ENCODE data around the gene KXD1.
"Not testable (repeated sequence)": the region's sequence is repeated elsewhere in the genome, so short reads cannot be mapped to it uniquely, and the experiment has no call there.

The KXD1 gene

GRCh38 chr19:18557411-18558201, at the start of gene KXD1:
Gene KXD1 (plus strand): TSS chr19:18557870. CDS start chr19:18562057, 4,187 bp downstream.
- DNase-seq = peak; percentile 96

DNA sequence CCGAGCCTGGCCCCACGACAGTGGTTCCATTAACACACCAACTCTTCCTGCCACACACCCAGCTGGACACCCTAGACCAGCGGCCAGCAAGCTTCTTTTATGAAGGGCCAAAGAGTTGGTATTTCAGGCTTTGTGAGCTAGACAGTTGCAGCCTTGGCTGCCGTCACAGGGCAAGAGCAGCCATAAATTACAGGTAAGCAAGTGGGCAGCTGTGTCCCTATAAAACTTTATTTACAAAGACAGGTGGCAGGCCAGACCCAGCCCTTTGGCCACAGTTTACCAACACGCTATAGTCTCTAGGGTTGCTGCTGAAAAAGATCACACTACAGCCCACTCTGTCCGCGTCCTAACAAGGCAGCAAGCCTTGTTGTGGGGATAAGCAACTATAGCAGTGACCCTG, 49.1 kb upstream of the KXD1 start:
- no peak for DNase-seq

DNA sequence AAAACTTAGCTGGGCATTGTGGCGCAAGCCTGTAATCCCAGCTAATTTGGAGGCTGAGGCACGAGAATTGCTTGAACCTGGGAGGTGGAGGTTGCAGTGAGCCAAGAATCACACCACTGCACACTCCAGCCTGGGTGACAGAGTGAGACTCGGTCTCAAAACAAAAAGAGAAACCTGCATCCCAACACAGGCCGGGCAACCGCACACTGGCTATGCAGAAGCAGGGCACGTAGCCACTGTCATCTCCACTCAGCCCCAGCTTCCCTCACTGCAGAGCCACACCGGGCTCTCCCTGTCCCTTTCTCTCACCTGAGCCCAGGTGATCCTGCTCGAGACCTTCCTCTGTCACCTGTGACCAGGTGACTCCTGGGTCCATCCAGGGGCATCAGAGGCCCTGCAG, 47.5 kb upstream of the KXD1 start:
- DNase-seq = no peak

DNA sequence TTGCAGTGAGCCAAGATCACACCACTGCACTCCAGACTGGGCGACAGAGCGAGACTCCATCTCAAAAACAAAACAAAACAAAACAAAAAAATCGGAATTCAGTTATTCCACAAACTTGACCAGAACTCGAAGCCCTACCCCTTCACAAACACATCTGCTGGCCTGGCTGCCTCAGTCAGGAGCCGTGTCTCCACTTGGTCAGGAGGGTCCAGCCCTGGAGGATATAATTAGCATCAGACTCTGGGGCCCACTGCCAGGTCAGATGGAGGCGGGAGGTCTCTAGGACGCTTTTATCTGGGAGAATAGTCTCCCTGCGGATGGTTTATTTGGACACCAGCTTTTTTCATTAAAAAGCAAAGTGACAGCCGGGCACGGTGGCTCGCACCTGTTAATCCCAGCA, 43.8 kb upstream of the KXD1 start:
- no peak for DNase-seq

- DNase-seq = no peak
Measured at GRCh38 chr19:18514800-18515682, 42.6 kb upstream of the KXD1 start.

DNA sequence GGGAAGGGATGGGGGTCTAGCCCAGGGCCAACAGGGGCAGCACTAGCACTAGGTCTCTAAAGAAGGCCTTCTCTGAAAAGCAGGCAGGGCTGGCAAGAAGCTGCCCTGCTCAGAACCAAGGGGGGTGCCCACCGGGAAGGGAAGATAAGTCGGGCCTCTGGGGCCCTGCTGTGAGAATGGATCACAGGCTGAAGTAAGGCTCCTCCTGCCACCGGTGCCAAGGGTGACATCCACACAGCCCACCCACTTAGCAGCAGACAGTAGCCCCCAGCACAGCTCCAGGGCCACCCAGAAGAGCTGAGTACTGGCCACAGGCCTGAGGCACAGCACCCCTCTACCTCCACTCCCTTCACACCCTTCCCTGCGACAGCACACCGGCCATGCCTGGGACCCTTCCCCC, 41.7 kb upstream of the KXD1 start:
- DNase-seq = no peak

- no peak for DNase-seq
Measured at GRCh38 chr19:18517606-18518005, 40.1 kb upstream of the KXD1 start.

- no peak for DNase-seq
Measured at GRCh38 chr19:18518639-18519038, 39.0 kb upstream of the KXD1 start.

DNA sequence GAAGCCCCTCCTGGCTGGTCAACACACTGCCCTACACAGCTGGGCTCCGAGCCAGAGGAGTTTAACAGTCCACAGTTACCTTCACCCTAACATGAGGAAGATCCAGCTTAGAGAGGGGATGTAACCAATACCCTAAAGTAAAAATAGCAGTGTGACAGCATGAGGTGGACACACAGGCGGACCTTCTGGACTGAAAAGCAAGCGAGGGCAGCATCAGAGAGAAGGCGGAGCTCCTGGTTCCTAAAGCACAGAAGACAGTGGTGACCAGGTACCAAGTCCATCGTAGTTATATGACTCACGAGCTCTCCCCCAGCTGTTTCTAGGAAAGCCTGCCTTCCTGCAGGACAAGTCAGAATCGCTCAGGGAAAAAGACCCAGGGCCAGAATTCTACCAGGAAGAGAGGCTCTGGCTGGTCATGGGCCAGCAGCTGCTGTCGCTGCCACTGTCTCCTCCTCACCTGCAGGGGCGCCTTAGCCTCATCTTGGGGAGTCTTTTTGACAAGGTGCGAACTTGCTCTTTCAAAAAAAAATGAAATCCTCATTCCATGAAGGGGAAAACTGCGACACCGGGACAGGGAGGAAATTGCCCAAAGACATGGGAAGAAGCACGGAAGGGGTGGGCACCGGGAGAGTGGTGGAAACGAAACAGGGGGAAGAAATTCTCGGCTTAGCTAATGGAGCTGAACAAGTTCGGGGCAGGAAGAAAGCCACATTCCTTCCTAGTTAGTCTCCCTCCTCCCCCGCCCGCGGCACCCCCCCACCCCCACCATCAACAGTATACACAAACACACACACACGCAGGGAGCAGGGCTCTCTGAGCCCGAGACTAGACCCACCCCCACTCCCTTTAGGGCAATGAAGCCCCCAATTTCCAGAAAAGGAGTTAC, 37.5 kb upstream of the KXD1 start:
- DNase-seq = peak; percentile 13

- no peak for DNase-seq
Measured at GRCh38 chr19:18520848-18521691, 36.6 kb upstream of the KXD1 start.

DNA sequence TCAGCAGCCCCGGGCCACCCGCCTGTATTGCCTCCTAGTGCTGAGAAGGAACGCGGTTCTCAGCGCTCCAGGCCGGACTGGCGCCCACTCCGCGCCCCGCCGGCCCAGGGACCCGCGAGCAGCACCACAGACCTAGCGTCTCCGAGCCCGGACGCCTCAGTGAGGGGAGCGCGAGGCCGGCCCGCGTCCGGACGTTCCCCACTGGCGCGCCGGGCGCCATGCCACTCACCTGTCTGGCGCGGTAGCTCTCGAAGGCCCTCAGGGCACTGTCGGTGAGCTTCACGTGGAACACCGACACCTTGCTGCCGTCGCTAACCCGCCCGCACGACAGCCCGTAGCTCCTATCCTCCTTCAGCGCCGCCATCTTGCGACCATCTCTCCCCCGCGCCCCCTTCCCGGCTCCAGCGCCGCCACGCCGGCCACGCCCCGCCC, 36.0 kb upstream of the KXD1 start, which contains the start of gene ELL:
ELL (minus strand) TSS at position 379 of the 432 bp plus-strand sequence; CDS start at position 364, 15 bp downstream.
- DNase-seq = no peak

- peak; percentile 100 for DNase-seq
Measured at GRCh38 chr19:18522124-18522861, 35.4 kb upstream of the KXD1 start.

- not testable (repeated sequence) for DNase-seq
Measured at GRCh38 chr19:18522862-18523440, 34.7 kb upstream of the KXD1 start.

GRCh38 chr19:18523841-18524240, 33.8 kb upstream of the KXD1 start:
- no peak for DNase-seq

DNA sequence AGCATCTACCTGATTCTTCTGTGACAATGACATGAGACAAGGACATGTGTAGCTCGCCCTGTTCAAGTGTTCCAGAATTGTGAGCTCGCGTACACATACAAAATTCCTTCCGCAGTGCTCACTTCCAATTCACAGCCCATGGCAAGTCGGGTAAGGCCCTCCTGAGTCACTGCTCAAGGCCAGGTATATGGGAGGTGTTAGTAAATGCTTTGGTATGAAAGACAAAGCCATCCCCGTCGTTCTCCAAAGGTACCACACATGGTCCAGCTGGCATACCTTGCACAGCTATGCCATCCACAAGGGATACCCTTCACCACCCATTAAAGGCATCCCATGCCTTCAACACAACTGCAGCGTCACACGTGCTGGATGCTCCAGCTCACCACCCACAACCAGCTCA, 31.4 kb upstream of the KXD1 start:
- no peak for DNase-seq

DNA sequence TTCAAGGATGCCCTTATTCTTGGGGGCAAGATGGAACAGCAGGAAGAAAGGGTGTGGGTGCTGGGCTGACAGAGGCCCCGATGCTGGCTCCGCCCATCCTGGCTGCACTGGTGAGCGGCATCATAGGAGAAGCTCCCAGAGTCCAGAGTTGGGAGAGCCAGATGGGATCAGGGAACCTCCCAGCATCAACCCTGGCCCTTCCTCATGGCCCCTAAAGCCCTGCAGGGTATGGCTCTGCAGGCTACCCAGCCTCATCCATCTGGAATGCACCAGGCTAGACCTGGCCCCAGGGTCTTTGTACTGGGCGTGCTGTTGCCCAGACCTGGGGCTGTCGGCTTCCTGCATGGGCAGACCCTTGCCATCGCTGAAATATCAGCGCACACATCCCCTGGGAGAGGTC, 27.9 kb upstream of the KXD1 start:
- DNase-seq = no peak

DNA sequence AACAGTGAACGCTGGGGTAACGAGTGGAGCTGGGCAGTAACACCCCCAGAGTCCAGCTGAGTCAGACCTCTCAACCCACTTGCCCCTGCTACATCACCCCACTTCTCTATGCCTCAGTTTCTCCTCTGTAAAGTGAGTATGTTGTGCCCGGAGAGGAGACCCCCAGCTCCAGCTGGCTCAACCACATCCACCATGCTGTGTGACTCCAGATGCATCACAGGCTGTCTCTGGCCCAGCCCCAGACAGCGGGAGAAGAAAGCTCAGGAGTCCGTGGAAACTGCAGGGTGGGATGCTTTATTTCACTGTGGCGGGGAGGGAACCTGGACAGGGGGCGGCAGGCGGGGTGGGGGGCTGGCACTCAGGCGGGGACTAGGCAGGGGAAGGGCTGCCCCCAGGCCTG, 26.2 kb upstream of the KXD1 start:
- no peak for DNase-seq

GRCh38 chr19:18532168-18532890, 25.3 kb upstream of the KXD1 start:
- DNase-seq = no peak

GRCh38 chr19:18533058-18533457, 24.6 kb upstream of the KXD1 start:
- no peak for DNase-seq

GRCh38 chr19:18536475-18536874, 21.2 kb upstream of the KXD1 start:
- no peak for DNase-seq

Data from NCI-H1694 (cell line).